Gastroesophageal sphincter (tissue), 3 donors: Measurements from ENCODE around the gene PARD3B.

ENCODE experiments used
- POLR2A ChIP-seq, 2 donors: fragments of 450-650 bp; IDR thresholded peaks; one replicate each; pipeline ENCODE4 v1.6.1; 2017; ENCODE audit warnings: antibody characterized with exemption in 2 of 2, mild to moderate bottlenecking in 2 of 2, moderate library complexity in 1 of 2
- TF ChIP-seq, protein P1 (sequence below), 4 experiments: fragments of 200-600 bp in 2 of 4; fragments of 450-650 bp in 2 of 4; sonication (generic) in 1 of 4; IDR thresholded peaks; one replicate each; pipeline ENCODE4 v1.5.1; 2017 to 2019; ENCODE audit warnings: antibody characterized with exemption in 4 of 4, mild to moderate bottlenecking in 2 of 4, moderate library complexity in 2 of 4

DNA sequence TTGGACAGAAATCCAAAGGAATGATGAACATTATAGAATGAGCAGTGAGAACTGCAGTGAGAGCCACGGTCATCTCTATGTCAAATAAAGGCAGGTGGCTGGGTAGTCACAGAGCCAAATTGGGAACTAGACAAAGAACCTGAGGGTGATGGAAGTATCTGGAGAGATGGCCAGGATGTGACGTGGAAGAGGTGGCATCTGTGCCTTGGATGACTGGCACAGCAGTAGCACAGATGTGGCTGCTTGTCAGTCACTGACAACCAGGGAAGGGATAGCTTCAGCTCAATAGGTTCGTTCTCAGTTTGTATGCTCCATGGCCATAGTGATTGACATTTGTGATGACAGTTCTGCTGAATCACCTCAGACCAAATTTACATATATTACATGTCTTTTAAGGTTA, 172.3 kb downstream of the PARD3B start:
- TF ChIP-seq, protein P1, sequence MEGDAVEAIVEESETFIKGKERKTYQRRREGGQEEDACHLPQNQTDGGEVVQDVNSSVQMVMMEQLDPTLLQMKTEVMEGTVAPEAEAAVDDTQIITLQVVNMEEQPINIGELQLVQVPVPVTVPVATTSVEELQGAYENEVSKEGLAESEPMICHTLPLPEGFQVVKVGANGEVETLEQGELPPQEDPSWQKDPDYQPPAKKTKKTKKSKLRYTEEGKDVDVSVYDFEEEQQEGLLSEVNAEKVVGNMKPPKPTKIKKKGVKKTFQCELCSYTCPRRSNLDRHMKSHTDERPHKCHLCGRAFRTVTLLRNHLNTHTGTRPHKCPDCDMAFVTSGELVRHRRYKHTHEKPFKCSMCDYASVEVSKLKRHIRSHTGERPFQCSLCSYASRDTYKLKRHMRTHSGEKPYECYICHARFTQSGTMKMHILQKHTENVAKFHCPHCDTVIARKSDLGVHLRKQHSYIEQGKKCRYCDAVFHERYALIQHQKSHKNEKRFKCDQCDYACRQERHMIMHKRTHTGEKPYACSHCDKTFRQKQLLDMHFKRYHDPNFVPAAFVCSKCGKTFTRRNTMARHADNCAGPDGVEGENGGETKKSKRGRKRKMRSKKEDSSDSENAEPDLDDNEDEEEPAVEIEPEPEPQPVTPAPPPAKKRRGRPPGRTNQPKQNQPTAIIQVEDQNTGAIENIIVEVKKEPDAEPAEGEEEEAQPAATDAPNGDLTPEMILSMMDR (IDR thresholded peaks at IDR 0.05), result no peak
- no peak for TF ChIP-seq POLR2A (IDR thresholded peaks at IDR 0.05)
